NB4 (cell line): Measurements from ENCODE around the gene ETV7.

Experiments
- DNase-seq: peaks from one replicate; pipeline ENCODE4 v3.0.0; 2010; ENCODE audit warnings: low read depth
- H3K4me3 ChIP-seq: one replicate; pipeline ENCODE4 v1.5.1; 2011; ENCODE audit warnings: mild to moderate bottlenecking, low read depth, low read length, moderate library complexity
- MYC ChIP-seq: IDR thresholded peaks from 2 replicates; pipeline ENCODE4 v1.6.1; 2011; ENCODE audit warnings: low read depth, low read length
- POLR2A ChIP-seq: IDR thresholded peaks from 2 replicates; pipeline ENCODE4 v1.6.1; 2011; ENCODE audit warnings: mild to moderate bottlenecking; ENCODE audit not compliant: insufficient read length; ENCODE audit errors: extremely low read depth
- TF ChIP-seq, protein P1 (sequence below): IDR thresholded peaks from 2 replicates; pipeline ENCODE4 v1.6.1; 2011; ENCODE audit warnings: low read depth, low read length
- TF ChIP-seq, protein P2 (sequence below): IDR thresholded peaks from one replicate; pipeline ENCODE4 v1.5.1; 2012; ENCODE audit warnings: low read depth, low read length

Gene ETV7

DNA sequence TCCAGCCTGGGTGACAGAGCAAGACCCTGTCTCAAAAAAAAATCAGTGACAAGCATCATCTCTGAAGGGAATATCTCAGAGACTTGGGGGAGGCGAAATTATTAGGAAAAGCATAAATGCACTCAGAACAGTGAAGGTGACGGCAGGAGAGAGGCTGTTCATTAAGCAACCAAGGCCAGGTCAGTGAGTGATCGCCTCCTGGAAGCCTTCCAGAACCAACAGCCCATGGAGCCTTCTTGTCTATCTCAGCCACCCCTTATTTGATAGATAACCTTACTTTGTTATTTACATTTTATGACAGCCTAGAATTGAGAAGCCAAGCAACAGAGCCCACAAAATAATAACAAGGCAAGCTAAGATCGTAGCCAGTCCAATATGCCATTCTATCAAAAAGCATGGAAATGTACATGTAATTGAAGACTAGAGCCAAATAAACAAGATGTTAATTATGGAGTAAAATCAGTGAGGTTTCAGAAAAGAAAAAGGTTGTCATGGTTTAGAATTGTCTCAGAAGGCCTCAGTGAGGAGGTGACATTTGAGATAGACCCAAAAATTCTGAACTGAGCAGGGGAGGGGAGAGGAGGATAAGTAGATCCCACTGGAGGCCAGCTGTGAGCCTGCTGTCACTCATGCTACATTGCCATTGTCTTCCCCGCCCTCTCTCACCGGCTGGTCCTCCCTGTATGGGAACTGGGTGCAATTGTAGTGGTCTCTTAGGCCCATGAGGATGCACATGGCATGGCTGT lies 68.6 kb downstream of the ETV7 start:
- peak; percentile 25 for DNase-seq
- H3K4me3 ChIP-seq: no peak overlapping the region
- TF ChIP-seq, protein P1, sequence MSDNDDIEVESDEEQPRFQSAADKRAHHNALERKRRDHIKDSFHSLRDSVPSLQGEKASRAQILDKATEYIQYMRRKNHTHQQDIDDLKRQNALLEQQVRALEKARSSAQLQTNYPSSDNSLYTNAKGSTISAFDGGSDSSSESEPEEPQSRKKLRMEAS: no peak
- no peak for TF ChIP-seq MYC
- TF ChIP-seq, protein P2, sequence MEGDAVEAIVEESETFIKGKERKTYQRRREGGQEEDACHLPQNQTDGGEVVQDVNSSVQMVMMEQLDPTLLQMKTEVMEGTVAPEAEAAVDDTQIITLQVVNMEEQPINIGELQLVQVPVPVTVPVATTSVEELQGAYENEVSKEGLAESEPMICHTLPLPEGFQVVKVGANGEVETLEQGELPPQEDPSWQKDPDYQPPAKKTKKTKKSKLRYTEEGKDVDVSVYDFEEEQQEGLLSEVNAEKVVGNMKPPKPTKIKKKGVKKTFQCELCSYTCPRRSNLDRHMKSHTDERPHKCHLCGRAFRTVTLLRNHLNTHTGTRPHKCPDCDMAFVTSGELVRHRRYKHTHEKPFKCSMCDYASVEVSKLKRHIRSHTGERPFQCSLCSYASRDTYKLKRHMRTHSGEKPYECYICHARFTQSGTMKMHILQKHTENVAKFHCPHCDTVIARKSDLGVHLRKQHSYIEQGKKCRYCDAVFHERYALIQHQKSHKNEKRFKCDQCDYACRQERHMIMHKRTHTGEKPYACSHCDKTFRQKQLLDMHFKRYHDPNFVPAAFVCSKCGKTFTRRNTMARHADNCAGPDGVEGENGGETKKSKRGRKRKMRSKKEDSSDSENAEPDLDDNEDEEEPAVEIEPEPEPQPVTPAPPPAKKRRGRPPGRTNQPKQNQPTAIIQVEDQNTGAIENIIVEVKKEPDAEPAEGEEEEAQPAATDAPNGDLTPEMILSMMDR: no peak
- TF ChIP-seq POLR2A: no peak

DNA sequence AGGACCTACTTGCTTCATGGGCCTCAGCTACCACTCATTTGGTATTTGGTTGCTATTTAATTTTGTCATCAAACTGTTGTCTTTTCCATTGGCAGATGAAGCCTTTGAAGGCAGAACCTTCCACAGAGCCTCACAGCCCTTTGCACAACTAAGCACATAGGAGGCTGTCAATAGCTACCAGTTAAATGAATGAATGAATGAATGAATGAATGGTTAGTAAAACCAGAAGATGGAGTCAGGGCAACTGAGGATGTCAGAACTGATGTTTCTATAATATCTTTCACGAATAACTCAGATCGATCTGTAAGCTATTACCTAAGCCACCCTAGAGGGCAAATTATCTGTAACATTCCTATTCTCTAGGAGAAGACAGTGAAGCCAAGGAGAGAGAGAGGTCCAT lies 69.8 kb downstream of the ETV7 start:
- no peak overlapping the region for H3K4me3 ChIP-seq
- no peak for DNase-seq
- no peak for TF ChIP-seq POLR2A
- no peak for TF ChIP-seq MYC
- TF ChIP-seq, protein P2: no peak
- TF ChIP-seq, protein P1: no peak
